ENCODE measurements around the gene CEP131.
A peak's percentile ranks its signal among the peaks of the same experiment; 100 is the strongest.
"Not testable (repeated sequence)": the region's sequence is repeated elsewhere in the genome, so short reads cannot be mapped to it uniquely, and the experiment has no call there.

Gene CEP131

DNA sequence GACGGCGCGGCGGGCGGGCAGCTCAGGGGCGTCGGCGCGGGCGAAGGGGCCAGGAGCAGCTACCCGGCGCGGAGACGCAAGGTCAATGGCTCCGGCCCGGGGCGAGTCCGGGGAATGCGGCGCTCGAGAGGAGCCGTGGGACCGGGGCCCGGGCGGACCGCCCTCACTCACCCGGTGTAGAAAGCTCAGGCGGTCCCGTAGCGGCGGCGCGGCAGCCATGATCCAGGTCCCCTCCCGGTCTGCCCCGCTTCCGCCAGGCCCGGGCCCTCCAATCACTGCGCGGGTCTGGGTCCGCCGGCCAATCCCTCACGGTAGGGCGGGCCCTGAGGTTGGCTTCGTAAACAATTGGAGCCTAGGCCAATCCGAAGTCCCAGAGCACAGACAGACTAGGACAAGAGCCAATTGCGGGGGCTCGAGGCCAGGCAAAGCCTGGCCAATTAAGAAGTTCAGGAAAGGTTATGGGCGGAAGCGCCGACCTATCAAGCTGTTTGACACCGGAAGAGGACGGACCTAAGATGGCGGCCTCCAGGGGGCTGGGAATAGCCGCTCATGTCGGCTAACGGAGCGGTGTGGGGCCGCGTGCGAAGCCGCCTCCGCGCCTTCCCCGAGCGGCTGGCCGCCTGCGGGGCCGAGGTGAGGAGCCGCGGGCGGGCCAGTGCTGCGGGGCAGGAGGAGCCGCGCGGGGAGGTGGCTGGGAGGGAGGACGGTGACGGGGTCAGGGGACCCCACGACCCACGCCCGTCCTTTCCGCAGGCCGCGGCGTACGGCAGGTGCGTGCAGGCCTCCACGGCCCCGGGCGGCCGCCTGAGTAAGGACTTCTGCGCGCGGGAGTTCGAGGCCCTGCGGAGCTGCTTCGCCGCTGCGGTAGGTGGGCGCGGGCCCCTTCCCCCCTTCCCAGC is 16.3 kb upstream of the CEP131 start, which contains the start of the genes NDUFAF8 and TEPSIN:
Gene NDUFAF8, plus strand, starts transcription at position 504 of the 899 bp plus-strand sequence. Its CDS starts 46 bp downstream, at position 550.
Gene TEPSIN, minus strand, starts transcription at position 241 of the 899 bp plus-strand sequence. Its CDS starts 22 bp downstream, at position 219.
- peak; percentile 100 for DNase-seq (ENCODE audit: low spot score)

DNA sequence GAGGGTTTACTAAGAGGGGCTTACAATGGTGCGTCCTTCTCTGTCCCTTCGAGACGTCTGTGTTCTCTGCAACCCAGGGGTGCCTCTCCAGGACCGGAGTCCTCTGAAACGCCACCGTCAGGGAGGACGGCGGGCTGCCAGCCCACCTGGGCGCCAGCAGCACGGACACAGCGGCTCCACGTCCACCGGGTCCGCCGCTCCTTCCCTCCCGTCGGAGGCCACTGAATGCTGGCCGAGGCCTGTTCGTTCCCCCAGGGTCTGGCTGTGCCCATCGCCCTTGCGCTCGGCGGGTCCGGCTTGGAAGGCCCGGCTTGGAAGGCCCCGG is 15.7 kb upstream of the CEP131 start:
- no peak for DNase-seq (ENCODE audit: low spot score)

DNA sequence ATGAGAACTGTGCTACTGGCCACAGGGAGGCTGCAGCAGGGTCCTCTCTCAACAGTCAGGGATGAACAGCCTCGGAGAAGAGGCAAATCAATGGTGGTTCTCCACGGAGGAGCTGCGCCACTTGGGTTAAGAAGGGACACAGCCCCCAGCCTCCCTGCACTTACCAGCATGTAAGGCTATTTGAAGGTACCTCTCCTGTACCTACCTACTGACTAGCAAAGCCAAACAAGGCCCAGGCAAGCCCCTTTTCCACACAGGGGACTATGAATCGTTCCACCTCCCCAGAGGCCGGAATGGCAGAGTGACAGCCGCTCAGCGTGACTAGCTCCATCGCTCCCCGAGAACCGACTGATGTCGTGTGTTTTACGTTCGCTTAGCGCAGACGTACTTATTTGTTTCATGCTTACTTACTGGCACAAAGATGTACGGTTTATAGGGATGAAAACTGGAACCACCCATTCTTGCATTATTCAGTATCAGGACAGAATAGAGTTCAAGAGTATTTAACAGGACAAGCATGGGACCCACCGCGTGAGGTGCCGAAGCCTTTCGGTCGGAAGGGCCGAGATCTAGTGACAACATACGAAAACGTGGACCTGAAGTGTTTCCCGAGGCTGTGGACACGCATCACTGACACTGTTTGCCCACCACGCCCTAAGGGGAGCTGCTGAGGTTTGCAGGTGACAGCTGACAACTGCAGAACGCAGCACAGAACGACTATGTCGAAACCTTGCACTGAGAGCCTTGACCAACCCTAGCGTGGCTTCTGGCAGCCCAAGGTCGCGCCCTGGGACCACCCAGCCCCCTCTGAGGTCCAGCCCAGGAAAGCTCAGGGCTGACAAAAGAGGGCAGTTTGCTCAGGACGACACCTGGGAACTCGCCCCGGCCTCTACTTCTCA is 15.1 kb upstream of the CEP131 start:
- DNase-seq (ENCODE audit: low spot score): no peak

DNA sequence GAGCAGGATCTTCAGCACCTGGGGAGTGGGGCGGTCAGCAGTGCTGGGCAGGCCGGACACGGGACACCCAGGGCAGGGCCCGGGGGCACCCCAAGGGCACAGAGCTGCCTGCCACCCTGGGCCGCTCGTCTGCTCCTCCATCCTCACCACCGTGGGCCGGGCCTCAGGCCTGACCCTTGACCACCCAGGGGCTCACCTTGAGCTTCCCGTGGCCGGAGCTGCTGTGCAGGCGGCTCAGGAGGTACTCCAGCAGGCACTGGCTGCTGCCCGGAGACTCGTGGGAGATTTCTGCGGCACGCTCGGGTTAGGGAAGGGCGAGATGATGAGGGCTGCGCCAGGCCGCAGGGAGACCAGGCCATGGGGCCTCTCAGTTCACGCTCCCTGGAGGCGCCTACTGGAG is 14.0 kb upstream of the CEP131 start:
- DNase-seq (ENCODE audit: low spot score): no peak

DNA sequence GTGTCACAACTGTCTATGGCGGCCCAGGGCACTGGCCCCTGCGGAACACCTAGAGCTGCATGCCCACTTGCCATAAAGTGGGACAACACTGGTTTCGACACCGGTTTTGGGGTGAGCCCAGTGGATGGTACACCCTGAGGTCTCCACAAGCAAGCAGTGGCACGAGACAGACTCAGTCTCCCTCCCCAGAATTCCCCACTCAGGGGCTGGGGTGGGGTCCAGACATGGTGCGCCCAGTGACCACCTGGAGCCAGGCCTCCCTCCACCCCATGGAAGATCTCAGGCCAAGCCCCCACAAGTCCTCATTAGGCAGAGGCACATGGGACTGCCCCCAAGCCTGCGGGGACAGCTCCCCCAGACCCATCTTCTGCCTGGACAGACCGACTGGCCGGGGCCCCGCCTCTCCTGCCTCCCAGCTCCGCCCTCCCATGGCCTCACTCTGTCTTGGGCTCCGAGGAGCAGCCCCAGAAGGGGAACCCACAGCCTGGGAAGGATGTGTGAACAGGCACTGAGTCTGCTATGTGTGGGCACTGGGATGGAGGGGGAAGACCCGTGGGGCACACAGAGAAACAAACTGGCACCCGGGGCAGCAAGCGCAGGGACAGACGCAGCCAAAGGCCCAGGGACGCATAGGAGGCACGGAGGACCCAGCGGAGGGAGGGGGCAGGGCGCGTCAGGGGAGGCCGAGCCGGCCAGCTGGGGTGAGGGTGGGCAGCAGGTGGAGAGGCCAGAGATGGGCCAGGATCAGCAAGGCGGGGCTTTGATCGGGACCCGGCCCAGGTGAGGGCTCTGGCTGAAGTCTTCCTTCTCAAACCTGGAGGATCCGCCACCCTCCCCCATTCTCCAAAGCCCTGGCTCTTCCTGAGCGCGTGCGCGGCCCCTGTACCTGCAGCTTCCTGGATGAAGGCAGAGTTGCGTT is 13.3 kb upstream of the CEP131 start:
- no peak for DNase-seq (ENCODE audit: low spot score)

DNA sequence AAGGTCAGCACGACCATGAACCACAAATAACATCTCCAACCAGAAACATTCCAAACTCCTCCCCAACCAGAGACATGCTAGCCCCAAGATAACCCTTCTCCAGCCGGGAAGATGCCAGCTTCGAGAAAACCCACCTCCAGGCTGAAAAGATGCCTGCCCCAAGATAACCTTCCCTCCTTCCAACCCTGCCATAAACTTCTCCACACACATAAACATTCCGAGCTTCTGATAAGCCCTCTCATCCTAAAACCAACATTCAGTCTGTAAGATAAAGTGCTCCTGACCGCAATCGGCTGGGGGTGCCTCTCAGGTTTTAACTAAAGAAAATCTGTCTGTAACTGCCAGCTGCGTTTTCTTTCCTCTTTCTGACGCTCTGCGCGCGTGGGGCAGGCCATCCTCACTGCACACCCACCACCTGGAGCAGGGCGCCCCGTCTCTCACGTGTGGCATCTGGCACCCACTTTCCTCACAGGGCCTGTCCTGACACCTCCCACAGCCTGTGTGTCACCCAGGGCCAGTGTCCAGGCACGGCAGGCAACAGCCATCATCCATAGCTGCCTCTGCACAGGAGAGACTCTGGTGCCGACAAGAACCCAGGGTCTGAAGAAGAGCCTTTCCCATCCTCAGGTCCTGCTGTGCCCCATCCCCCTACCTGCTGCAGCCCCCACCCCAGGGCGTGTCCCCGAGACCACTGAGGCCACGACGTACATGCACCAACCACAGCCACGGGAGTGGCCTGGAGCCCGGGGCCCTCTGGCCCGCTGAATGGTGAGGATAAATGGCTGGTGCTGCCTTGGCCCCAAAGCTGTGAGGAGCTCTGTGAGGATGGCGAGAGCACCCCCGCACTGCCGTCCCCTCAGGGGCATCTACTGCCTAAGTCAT is 12.4 kb upstream of the CEP131 start:
- no peak for DNase-seq (ENCODE audit: low spot score)

DNA sequence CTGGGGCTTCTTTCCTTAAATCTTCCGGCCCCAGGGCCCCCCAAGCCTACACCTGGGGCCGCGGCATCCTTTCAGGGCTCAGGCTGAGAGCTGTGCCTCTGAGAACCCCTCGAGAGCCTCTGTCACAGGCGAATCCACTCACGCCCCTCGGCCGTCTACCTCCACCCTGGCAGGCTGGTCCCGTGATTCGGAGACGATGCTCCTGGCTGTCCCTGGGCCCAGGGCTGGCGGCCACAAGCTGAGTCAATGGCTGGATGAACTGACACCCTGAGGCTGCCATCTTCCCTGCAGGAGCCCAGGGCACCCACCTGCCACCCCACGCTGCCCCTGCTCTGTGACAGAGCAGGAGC is 11.7 kb upstream of the CEP131 start:
- DNase-seq (ENCODE audit: low spot score): no peak

DNA sequence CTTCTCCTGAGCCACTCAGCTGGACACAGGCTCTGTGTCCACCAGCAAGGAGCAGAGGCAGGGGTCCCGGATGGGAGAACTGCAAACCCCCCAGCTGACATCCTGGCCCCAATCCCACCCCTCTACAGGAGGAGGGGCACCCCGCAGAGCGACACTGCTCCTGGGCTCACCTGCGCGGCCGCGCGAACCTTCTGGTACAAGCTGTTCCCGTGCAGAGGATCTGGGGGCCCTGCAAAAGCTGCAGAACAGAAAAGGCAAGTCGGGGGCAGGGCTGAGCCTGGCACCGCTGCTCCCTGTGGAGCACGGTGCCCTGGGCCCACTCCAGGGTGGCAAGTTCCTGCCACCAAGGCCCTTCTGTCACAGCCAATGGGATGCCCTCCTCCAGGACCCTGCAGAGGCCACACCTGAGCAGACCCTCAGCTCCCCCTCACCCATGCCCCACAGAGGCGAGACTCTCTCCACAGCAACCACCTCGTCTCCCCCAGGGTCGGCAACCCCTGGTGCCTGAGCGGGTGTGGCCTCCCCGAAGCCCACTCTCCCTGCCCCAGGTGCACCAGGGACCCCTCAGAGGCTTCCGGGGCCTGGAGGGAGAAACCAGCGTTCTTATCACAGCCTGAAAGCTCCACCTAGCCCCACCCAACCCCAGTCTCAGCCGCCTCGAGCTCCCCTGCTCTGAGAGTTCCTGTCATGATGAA is 11.2 kb upstream of the CEP131 start:
- DNase-seq (ENCODE audit: low spot score): no peak

DNA sequence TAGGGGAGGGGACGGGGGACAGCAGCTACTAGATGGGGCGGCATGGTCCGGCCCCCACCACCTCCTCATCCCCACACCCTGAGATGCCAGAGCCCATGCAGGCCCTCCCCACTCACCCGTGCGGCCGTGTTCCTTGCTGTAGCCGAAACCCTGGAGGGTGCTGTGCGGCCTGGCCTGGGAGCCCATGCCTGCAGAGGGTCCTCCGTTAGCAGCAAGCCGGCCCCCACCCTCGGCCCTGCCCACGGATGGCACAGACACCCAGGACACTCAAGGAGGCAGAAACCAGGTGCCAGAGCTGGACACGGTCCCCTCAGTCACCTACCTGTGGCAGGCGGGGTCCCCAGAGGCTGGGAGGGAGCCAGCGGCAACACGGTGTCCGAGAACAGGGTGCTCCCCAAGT is 10.6 kb upstream of the CEP131 start:
- no peak for DNase-seq (ENCODE audit: low spot score)

DNA sequence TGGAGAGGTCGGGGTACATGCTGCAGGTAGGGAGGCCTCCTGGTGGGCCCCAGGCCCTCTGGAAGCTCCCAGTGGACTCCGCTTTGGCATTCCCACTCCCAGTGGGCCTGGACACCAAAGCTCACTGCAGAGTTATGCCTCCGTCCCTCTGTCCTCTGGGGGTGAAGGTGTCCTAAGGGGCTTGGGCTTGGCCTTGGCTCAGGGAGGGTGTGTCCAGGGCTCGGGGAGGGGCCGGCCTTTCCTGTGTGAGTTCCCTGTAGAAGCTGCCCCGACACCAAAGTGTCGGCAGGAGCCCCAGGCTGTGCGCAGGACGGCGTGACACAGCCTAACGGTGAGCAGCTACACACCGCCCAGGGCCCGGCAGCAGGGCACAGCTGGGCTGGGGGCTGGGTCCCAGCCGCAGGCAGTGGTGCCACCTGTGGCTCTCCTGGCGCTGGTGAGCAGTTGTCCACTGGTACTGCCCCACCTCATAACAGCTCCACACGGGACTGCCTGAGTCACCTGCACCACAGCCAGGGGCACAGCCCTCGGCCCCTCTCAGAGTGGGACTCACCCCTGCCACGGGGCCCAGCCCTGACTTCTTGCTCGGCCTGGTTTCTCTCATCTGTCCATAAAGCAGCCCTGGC is 10.0 kb upstream of the CEP131 start:
- DNase-seq (ENCODE audit: low spot score): no peak

DNA sequence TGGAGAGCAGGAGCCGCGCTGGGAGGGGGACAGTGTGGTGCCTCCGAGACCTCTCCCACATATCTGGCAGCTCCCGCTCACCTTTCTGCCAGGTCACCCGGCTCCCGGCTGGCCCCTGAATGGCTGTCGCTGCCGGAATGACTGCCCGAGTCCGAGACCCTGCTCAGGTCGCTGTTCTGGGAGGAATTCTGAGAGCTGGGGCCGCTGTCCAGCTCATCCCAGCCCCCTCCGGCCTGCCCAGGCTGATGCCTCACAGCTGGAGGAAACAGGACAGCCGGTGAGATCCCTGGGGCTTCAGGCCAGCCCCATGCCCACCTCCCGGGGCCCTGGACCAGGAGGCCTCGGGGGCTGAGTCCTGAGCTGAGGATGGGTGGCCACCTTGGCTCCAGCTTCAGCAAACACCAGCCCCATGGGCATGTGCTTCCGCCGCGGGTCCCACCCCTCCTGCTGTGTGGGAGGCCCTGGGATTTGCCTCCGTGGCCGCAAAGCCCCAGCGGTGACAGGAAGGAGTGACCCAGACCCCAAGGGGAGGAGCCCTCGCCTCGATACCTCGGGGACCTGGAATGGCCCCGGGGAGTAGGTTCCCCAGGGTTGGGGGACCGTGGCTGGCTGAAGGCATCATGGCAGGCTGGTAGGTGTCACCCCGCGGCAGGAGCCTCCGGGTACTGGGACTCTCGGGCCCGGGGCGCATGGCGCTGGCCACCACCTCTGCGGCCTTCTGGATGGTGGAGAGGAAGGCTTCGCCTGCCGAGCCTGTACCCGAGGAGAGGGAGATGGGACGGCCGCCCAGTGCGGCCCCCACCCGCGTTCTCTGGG is 9.2 kb upstream of the CEP131 start:
- DNase-seq (ENCODE audit: low spot score): no peak

DNA sequence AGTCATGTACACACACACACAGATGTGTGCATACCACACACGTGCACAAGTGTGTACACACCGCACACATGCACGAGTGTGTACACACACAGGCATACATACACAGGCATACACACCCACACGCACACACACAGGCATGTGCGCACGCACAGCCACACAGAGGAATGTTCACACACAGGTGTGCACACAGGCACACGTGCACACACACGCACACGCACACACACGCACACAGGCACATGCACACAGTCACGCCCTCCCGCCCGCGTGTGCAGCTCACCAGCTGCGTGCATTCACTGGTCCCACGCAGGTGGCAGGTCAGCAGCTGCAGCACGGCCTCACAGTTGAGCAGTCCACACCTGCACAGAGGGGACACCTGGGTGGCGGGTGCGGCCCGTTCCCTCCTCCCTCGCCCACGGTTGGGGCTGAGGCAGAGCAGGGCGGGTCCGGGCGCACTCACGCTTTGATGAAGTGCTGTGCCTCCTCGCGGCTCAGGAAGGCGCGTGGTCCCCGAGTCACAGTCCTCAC is 8.4 kb upstream of the CEP131 start:
- no peak for DNase-seq (ENCODE audit: low spot score)

DNA sequence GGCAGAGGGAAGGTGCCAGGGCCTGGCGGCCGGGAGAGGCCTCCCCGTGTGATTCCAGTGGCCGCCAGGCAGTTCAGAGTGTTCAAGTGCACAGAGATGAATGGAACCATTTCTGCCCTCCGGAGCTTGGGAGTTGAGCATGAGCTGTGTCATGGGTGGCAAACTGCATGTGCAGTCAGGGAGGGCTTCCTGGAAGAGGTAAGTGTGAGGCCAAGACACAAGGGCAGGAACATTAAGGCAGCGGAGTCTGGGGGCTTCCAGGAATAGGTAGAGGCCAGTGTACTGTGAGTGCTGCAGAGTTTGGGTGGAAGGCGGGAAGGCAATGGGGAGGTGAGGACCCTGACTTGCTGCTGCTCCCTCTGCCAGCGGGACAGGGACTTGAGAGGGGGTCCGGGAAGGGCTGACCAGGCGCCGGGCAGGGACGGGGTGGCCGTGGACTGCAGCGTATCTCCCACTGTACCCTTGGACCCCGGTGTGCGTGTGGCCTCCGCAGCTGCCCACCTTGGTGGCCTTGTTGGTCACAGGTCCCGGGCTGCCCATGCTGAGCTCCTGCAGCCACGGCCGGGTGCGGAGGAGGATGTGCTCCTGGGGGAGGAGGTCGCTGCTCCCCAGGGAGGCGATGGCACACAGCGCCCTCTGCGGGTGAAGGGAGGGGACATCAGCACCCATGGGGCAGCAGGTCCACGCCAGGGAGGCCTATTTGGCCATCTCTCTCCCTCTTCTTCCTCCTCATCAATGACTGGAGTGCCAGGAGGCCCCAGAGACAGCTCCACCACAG is 7.5 kb upstream of the CEP131 start:
- DNase-seq (ENCODE audit: low spot score): no peak

DNA sequence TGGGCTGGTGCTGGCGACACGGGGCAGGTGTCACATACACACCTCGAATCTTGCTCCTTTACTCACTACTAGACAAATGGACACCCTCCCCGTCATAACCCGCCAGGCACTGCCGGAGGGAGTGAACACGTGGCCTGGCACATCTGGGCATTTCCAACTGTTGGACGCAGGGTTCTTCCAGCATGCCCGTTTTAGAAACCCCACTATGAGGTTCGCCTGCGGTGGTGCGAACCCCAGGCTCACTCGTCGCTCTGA is 6.8 kb upstream of the CEP131 start:
- no peak for DNase-seq (ENCODE audit: low spot score)

DNA sequence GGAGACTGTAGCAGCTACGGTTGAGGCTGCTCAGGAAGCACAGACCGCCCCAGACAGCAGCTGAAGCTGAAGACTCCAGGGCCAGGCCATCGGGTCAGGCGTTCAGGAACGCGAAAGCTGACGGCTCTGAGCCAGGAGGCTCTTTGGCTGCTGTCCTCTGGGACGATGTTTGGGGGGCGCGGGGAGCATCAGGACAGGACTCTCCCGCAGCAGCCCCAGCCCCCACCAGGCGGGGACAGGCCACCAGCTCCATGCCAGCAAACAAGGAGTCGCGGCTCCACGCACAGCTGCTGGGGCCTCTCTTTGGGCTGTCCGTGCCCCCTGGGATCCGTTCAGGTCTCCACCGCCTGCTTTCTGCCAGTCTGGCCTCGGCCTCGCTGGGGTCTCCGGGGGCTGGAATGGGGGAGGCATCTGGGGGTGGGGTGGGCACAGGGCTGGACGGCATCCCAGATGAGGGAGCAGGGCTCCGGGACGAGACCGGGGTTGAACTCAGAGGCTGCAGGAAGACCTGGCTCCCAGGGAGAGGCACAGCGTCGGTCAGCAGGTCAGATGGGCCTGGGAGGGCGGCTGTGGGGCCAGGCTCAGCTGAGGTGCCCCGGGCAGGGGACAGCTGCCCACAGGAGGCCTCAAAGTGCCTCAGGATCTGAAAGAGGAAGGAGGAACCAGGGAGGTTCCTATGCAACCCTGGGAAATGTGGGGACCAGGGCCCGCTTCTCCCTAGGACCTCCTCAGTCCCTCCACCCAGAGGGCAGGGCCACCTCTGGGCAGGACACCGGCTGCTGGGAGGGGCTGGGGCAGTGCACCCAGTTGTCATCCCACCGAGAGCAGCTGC is 6.3 kb upstream of the CEP131 start:
- no peak for DNase-seq (ENCODE audit: low spot score)

DNA sequence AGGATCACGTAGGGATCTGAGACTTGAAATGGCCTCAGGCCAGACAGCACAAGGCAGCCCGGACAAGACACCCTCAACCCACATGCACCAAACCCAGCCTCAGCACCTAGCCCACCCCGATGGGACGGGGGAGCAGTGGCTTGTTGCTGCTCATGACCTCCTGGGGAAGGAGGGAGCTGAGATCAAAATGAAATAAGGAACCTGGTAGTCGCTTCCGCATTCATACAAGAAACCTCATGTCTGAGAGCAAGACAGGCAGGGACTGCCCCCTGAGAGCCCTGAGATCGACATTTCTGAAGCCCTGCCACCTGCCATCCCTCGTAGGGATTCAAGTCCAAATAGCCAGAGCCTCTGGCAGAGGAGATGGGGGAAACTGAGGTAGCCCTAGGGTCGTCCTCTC is 5.7 kb upstream of the CEP131 start:
- DNase-seq (ENCODE audit: low spot score): peak; percentile 62

DNA sequence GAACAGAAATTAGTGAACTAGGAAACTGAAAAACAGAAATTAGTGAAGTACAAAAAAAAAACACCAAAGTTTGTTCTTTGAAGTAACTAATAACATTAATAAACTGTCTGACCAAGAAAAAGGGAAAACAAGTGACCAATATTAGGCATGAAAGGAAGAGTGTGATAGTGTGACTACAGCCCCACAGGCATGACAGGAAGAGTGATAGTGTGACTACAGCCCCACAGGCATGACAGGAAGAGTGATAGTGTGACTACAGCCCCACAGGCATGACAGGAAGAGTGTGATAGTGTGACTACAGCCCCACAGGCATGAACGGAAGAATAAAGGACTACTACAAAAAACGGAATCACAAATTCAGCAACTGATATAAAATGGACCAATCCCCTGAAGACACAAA is 4.9 kb upstream of the CEP131 start:
- DNase-seq (ENCODE audit: low spot score): not testable (repeated sequence)

Measured in germinal center (tissue), 1 donor.